Subcutaneous abdominal adipose tissue (tissue), 5 donors: ENCODE results near the gene CLCN6.
A peak's percentile ranks its signal among the peaks of the same experiment; 100 is the strongest.

Source experiments
- H3K27ac ChIP-seq: one replicate; pipeline ENCODE4 v1.7.0; 2013; ENCODE audit warnings: low read depth, mild to moderate bottlenecking, inconsistent platforms, low read length, moderate library complexity
- H3K27me3 ChIP-seq, 5 donors: one replicate each; pipeline ENCODE4 v1.7.0; 2013; ENCODE audit warnings: low read length in 5 of 5, inconsistent platforms in 1 of 5; ENCODE audit not compliant: control insufficient read depth in 5 of 5, insufficient read depth in 4 of 5
- H3K36me3 ChIP-seq, 5 donors: one replicate each; pipeline ENCODE4 v1.7.0; 2013; ENCODE audit warnings: low read length in 5 of 5; ENCODE audit not compliant: control insufficient read depth in 5 of 5, insufficient read depth in 5 of 5
- H3K4me1 ChIP-seq, 5 donors: one replicate each; pipeline ENCODE4 v1.7.0; 2013; ENCODE audit warnings: low read length in 5 of 5, mild to moderate bottlenecking in 3 of 5, moderate library complexity in 1 of 5; ENCODE audit not compliant: control insufficient read depth in 5 of 5, insufficient read depth in 5 of 5
- H3K4me3 ChIP-seq, 5 donors: one replicate each; pipeline ENCODE4 v1.7.0; 2013; ENCODE audit warnings: low read length in 5 of 5, low read depth in 1 of 5
- H3K9ac ChIP-seq, 5 donors: one replicate each; pipeline ENCODE4 v1.7.0; 2013; ENCODE audit warnings: low read length in 5 of 5, mild to moderate bottlenecking in 4 of 5, moderate library complexity in 3 of 5
- H3K9me3 ChIP-seq, 5 donors: one replicate each; pipeline ENCODE4 v1.7.0; 2013; ENCODE audit warnings: low read length in 5 of 5; ENCODE audit not compliant: control insufficient read depth in 5 of 5
- donor health status: healthy.
- donor health status: healthy.
- donor health status: healthy.
- donor health status: healthy.
- donor health status: healthy.

Gene CLCN6

DNA sequence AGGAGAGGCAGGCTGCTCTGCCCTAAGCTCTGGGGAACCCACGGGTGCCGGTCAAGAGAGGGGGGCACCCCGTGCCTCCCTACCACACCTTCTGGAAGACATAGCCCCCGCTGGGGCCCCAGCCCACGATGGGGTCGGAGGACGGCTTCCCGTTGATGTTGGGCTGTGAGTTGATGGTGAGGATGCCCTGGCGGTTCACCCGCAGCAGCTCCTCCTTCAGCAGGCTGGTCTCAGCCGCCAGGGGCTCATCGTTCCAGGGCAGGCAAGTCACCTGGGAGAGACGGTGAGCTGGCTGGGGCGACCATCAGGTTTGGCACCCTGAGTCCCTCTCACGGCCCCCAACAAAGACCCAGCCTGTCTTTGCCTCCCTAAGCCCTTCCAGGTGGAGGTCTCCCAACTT, 12.2 kb upstream of the CLCN6 start:
- no peaks in the 10 kb centered on the region for H3K9me3 ChIP-seq
- H3K27me3 ChIP-seq, result no peaks in the 10 kb centered on the region
- no peak overlapping the region for H3K27ac ChIP-seq
- H3K4me3 ChIP-seq, result no peak overlapping the region
- no peak overlapping the region for H3K9ac ChIP-seq
- peaks cover 0 to 59% (median 50%) of the 10 kb centered on the region in 5 donors for H3K36me3 ChIP-seq
- H3K4me1 ChIP-seq, result peaks cover 17 to 52% (median 35%) of the 10 kb centered on the region in 5 donors

DNA sequence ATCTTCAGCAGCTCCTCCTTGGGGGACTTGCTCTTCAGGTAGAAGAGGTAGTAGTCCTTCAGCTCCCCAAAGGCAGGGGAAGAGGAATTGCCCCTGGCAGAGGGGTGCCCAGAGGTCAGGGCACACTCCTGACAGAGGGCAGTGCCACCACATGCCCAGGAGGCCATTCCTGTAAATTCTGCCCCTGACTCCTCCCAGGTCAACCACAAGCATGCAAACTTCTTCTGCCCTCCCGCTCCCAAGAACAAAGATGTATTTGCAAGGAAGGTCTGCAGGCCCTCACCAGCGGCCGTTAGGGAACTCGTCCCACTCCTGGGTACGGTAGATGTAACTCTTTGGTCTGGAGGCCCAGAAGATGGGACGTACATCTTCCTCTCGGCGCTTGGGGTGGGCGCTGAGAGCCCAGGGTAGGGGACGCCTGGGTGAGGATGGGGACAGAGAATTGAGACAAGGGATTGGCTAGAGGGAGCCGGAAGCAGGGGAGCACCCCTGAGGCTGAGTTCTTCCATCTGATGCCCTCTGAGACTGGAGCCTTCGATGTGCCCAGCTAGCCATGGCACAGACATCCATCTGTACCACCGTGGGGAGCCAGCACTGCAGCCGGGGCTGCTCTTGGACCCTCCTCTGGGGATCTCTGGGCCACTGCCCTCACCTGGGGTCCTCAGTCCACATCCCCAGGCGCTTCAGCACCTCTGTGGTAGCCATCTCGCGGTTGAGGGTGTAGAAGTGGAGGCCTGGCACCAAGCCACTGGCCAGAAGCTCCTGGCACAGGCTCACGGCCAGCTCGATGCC, 11.3 kb upstream of the CLCN6 start:
- Histone ChIP-seq H3K4me3 (no peak overlapping the region), H3K9ac (no peak overlapping the region), H3K9me3 (no peaks in the 10 kb centered on the region), H3K27ac (no peak overlapping the region), H3K36me3 (peaks cover 0 to 64% (median 53%) of the 10 kb centered on the region in 5 donors), H3K27me3 (no peaks in the 10 kb centered on the region), H3K4me1 (peaks cover 17 to 44% (median 29%) of the 10 kb centered on the region in 5 donors)

DNA sequence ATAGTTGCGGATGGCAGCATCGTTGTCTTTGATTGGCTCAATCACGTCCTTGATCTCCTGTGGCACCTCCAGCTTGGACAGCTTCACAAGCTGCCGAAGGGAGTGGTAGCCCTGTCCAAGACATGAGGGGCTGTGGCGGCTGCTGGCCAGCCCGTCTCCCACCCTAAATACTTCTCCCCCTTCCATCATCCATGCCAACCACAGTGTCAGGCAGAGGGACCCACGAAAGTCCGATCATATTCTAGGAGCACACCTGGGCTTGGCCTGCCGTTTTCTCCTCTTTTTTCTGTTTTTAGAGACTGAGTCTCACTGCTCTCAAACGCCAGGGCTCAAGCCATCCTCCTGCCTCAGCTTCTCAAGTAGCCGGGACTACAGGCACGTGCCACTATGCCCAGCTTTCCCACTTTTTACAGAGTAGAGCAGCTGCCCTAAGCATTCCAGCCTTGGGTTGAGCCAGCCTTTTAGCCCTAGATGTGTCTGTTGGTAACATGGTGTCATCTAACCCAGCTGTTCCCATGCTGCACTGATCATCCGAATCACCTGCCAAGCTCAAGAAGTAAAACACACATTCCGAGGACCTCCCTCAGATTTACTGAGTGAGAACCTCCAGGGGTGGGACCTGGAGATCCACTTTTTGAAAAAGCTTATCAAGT, 10.6 kb upstream of the CLCN6 start:
- H3K9me3 ChIP-seq, result no peaks in the 10 kb centered on the region
- no peak overlapping the region for H3K9ac ChIP-seq
- peaks cover 13 to 36% (median 22%) of the 10 kb centered on the region in 5 donors for H3K4me1 ChIP-seq
- peaks cover 0 to 65% (median 52%) of the 10 kb centered on the region in 5 donors for H3K36me3 ChIP-seq
- no peak overlapping the region for H3K27ac ChIP-seq
- H3K4me3 ChIP-seq, result no peak overlapping the region
- no peaks in the 10 kb centered on the region for H3K27me3 ChIP-seq

DNA sequence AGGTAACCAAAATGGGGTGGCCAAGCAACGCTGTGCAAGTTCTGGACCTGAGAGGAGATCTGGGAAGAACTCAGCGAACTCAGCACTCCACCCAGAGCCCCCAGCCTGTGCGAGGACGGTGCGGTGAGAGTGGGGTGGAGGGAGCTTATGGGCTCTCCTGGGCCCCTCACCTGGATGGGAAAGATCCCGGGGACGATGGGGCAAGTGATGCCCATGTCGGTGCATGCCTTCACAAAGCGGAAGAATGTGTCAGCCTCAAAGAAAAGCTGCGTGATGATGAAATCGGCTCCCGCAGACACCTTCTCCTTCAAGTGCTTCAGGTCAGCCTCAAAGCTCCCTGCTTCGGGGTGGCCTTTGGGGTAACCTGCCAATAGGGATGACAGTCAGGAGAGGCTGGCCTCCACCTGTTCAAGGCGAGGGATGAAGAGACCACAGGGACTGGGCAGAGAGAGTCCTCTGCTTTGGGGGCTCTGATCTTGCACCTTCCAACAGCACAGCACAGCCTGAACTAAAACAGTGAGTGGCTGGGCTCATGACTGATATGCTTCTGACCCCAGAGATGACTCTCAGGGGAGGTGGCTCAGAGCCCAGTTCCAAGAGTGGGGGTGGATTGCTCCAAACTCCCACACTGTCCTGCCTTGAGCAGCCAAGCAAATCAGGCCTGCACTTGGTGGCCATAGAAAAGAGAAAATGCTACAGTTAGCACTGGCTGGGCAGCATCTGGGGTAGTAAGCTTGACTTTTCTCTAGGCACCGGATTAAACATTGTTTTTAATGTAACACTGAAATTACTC, 9.8 kb upstream of the CLCN6 start:
- Histone ChIP-seq H3K27ac (no peak overlapping the region), H3K27me3 (no peaks in the 10 kb centered on the region), H3K9ac (no peak overlapping the region), H3K4me3 (no peak overlapping the region), H3K9me3 (no peaks in the 10 kb centered on the region), H3K36me3 (peaks cover 0 to 74% (median 61%) of the 10 kb centered on the region in 5 donors), H3K4me1 (peaks cover 5 to 28% (median 13%) of the 10 kb centered on the region in 5 donors)

DNA sequence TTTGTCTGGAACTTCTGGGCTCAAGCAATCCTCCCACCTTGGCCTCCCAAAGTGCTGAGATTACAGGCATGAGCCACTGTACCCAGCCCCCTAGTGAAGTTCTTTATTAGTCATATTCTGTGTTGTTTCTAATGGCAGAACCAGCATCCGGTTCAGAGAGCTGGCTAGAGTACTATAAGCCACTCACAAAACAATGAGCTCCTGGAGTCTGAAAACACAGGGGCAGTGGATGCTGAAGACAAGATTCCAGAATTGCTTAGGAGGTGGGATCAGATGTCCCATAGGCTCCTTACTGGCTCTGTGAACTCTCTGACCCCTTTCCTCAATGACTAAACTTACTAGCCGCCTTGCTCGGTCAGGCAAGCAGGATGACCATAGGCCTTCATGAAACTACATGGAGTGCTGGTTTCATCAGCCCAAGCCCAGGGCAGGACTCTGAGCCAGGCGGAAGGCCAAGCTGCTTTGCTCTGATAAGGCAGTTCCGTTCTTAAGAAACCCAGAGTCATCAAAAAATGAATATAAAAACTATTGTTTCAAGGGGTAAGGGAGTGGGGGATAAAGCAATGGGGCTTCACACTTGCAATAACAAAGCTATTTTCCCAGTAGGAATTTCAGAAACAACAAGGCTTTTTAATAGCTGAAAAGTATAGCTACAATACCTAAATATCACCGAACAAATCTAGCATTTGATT, 8.3 kb upstream of the CLCN6 start:
- H3K36me3 ChIP-seq, result peaks cover 0 to 64% (median 54%) of the 10 kb centered on the region in 5 donors
- peak overlapping the region; percentile 58 for H3K27ac ChIP-seq
- H3K9me3 ChIP-seq, result no peaks in the 10 kb centered on the region

DNA sequence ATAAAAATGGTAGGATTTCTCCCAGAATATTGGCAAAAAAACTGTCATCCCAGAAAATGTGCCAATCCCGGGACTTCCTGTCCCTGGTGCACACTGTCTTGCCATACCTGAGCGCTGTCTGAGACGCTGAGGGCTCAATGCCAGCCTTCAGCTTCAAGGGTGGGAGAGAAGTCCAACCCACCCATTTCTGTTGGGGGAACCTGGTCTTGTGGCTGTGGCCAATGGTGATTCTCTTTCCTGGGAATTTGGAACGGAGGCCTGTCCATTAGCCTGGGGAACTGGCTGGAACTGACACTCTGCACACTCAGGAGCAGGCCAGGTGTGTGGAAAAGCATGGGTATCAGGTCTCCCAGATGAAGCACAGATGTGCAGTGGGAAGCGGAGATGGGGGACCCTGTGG, 6.9 kb upstream of the CLCN6 start:
- H3K36me3 ChIP-seq, result peaks cover 0 to 52% (median 44%) of the 10 kb centered on the region in 5 donors
- H3K4me3 ChIP-seq, result no peak overlapping the region
- H3K4me1 ChIP-seq, result peaks cover 7 to 45% (median 29%) of the 10 kb centered on the region in 5 donors
- no peaks in the 10 kb centered on the region for H3K9me3 ChIP-seq
- H3K9ac ChIP-seq, result no peak overlapping the region
- H3K27ac ChIP-seq, result no peak overlapping the region
- H3K27me3 ChIP-seq, result no peaks in the 10 kb centered on the region

More for the DNA sequence above, 8.3 kb upstream of the CLCN6 start:
- no peaks in the 10 kb centered on the region for H3K27me3 ChIP-seq
- H3K9ac ChIP-seq, result peak overlapping the region in 1 of 5 donors; percentile 26
- no peak overlapping the region for H3K4me3 ChIP-seq
- peaks cover 2 to 31% (median 15%) of the 10 kb centered on the region in 5 donors for H3K4me1 ChIP-seq

DNA sequence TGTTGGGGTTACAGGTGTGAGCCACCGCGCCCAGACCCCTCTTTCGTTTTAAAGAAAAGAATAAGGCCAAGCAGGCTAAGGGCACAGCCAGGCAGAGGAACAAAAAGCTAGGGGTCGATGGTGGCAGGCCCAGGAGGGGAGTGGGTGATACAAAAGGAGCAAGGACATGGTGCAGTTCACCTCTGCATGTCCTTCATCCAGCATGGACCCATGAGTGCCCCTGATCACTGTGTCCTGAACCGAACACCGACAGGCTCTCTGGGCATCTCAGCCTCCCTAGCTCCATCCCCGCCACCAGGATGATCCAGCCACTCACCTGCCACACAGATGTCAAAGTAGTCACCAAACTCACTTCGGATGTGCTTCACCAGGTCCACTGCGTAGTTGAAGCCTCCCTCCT, 6.1 kb upstream of the CLCN6 start:
- no peak overlapping the region for H3K4me3 ChIP-seq
- no peaks in the 10 kb centered on the region for H3K27me3 ChIP-seq
- H3K9ac ChIP-seq, result no peak overlapping the region
- peaks cover 0 to 44% (median 36%) of the 10 kb centered on the region in 5 donors for H3K36me3 ChIP-seq
- no peak overlapping the region for H3K27ac ChIP-seq
- no peaks in the 10 kb centered on the region for H3K9me3 ChIP-seq
- peaks cover 10 to 53% (median 37%) of the 10 kb centered on the region in 5 donors for H3K4me1 ChIP-seq

DNA sequence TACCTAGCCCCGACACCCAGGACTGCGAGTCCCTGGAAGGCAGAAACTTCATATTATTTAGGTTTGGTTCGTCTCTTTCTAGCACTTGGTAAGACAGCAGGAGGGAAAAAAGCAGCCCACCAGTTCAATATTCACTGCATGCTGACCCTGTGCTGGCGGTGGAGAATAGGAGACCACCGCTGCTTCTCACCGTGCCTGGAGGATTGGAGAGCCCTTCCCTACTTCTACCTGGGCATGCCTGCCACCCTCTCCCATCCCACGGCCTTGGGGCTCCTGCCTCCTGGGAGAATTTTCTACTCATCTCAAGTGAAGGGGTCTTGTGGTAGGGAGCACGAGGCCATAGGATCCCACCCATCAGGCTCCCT, 5.6 kb upstream of the CLCN6 start:
- no peak overlapping the region for H3K27ac ChIP-seq
- H3K36me3 ChIP-seq, result peaks cover 0 to 39% (median 32%) of the 10 kb centered on the region in 5 donors

DNA sequence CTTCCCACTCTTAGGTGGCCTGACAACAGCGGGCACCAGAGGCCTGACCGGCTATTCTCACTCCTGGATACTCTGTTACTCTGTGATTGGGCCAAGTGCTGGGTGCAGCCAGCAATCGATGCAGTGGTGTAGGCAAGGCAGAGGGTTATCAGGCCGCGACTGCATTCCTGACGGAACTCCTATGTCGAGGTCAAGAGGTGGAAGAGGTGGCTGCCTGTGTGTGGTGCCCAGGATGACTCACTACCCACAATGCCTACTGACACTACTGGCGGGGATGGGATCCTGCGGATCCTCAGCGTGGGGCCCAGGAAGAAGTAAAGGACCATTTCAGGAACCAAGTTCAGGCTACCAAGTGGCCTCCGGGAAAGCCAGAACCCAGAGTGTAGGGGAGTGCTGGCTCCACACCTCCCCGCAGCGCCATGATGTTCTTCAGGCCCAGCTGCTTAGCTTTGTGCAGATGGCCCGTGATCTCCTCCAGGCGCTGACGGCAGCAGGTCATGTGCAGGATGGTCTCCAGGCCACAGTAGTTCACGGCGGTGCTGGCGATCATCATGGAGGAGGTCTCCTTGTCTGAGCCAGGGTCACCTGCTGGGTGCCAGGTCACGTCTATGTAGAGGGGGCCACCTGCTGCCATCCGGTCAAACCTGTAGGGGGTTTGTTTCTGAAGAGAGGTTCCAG, 5.1 kb upstream of the CLCN6 start:
- H3K4me1 ChIP-seq, result peaks cover 10 to 59% (median 42%) of the 10 kb centered on the region in 5 donors
- H3K27me3 ChIP-seq, result no peaks in the 10 kb centered on the region
- H3K9me3 ChIP-seq, result no peaks in the 10 kb centered on the region
- H3K4me3 ChIP-seq, result peak overlapping the region in 1 of 5 donors; percentile 6
- peaks cover 0 to 34% (median 27%) of the 10 kb centered on the region in 5 donors for H3K36me3 ChIP-seq
- H3K27ac ChIP-seq, result no peak overlapping the region
- peak overlapping the region in 1 of 5 donors; percentile 42 for H3K9ac ChIP-seq

More for the DNA sequence above, 5.6 kb upstream of the CLCN6 start:
- Histone ChIP-seq H3K9me3 (no peaks in the 10 kb centered on the region), H3K27me3 (no peaks in the 10 kb centered on the region), H3K4me3 (no peak overlapping the region), H3K4me1 (peaks cover 10 to 58% (median 42%) of the 10 kb centered on the region in 5 donors), H3K9ac (no peak overlapping the region)
